ENCODE results near the gene CLEC3B. TPM values are rescaled to one million over a fixed set of nuclear protein-coding genes. Genes with fewer than 3 reads are reported as not detected.

The CLEC3B gene
- total and polyA plus RNA-seq, 10 of the 15 experiments (the other 5 are each of a cell fraction or from before 2014, with no cell fraction given): 0.23 TPM; not detected in 9

DNA sequence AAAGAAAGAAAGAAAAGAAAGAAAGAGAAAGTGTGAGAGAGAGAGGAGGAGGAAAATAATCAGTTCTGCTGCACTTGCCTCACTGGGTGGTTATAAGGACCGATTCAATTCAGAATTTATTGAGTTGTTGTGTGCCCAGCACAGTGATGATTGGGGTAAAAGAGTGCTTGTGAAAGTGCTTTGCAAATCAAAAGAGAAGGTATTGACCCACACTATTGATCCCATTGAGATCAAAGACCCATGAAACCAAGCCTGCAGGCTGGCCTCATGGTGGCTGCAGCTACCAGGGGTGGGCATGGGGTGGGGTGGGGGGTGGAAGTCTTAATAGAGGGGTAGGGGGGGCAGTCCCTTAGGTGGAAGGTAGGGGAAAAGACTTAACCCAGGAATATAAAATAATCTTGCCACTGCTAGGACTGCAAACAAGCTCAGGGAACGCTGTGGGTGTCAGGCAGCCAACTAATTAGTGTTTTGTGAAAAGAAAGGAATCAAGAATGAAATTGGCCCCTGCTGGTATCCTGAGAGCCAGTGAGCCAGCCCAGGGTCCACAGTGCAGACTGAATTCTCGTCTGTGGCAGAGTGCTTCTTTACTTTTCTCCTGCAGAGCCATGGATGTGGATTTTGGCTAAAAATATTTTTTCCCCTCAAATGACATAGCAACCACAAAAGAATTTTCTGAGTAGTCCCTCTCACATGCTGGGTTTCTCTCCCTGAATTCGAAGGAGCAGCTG lies 34.2 kb downstream of the CLEC3B start:
- ChIA-PET POLR2A (interaction anchor here (0.6 kb wide), 1 partner anchor 179 kb away, joined by 5 read pairs; no protein-coding TSS in a partner anchor), RAD21 (ENCODE audit: unreplicated experiment) (interaction anchor here (1.0 to 1.1 kb wide), 2 partner anchors 19 to 150 kb away, joined by 3 read pairs; no protein-coding TSS in a partner anchor), SMC1A (ENCODE audit: uncharacterized antibody, unreplicated experiment) (interaction anchor here (1.0 to 1.6 kb wide), 2 partner anchors 10 to 150 kb away, joined by 3 to 4 read pairs; no protein-coding TSS in a partner anchor), CTCF (no interaction called here)
- Histone ChIP-seq H4K20me1 (ENCODE audit: control insufficient read depth, insufficient read depth) (no peaks in the 10 kb centered on the region), H3K79me2 (ENCODE audit: control insufficient read depth, insufficient read depth, low read length) (no peaks in the 10 kb centered on the region), H2AFZ (ENCODE audit: control insufficient read depth, low read depth, low read length) (no peak overlapping the region), H3K27ac (ENCODE audit: control insufficient read depth, insufficient read depth) (no peak overlapping the region), H3K9me3 (replicated peaks; ENCODE audit: control insufficient read depth, insufficient read depth, low read length) (no peaks in the 10 kb centered on the region), H3K4me1 (ENCODE audit: control insufficient read depth, insufficient read depth, low read length) (no peaks in the 10 kb centered on the region), H3K9ac (ENCODE audit: control insufficient read depth, insufficient read depth, low read length) (no peak overlapping the region), H3K4me2 (ENCODE audit: control insufficient read depth, insufficient read depth) (no peak overlapping the region), H3K27me3 (replicated peaks in 1 of 2; ENCODE audit: control insufficient read depth in 2 of 2, insufficient read depth in 2 of 2, low read length in 1 of 2) (no peaks in the 10 kb centered on the region), H3K4me3 (no peak overlapping the region), H3K36me3 (ENCODE audit: control insufficient read depth in 2 of 2, insufficient read depth in 2 of 2, low read length in 1 of 2) (no peaks in the 10 kb centered on the region)
- DNase-seq (ENCODE audit: low read depth, low spot score) (no peak), ATAC-seq (no peak), FAIRE-seq (no peak)
- WGBS (ENCODE audit: insufficient coverage, insufficient replicate concordance, low lambda C conversion rate, missing lambda C conversion rate): 1% methylated on average over 4 of the region's 4 CpGs
- intact Hi-C loops (cut with micrococcal nuclease; ENCODE audit: unreplicated experiment): no loop called here
- BruUV-seq (replicated peaks): no TSS peak
- TF ChIP-seq, protein P1, sequence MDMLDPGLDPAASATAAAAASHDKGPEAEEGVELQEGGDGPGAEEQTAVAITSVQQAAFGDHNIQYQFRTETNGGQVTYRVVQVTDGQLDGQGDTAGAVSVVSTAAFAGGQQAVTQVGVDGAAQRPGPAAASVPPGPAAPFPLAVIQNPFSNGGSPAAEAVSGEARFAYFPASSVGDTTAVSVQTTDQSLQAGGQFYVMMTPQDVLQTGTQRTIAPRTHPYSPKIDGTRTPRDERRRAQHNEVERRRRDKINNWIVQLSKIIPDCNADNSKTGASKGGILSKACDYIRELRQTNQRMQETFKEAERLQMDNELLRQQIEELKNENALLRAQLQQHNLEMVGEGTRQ (IDR thresholded peaks at IDR 0.05; ENCODE audit: borderline replicate concordance, low read depth, low read length): no peak
- no peak for TF ChIP-seq GABPA (IDR thresholded peaks at IDR 0.05; ENCODE audit: low read depth)
- in situ Hi-C loops (cut with MboI): no loop called here

- H3K9me3 ChIP-seq (replicated peaks; ENCODE audit: control insufficient read depth, insufficient read depth, low read length): no peaks in the 10 kb centered on the region
- no peak overlapping the region for H3K27ac ChIP-seq (ENCODE audit: control insufficient read depth, insufficient read depth)
- H3K9ac ChIP-seq (ENCODE audit: control insufficient read depth, insufficient read depth, low read length): no peak overlapping the region
- ChIA-PET RAD21 (ENCODE audit: unreplicated experiment) (interaction anchor here (0.6 kb wide), 1 partner anchor 148 kb away, joined by 3 read pairs; no protein-coding TSS in a partner anchor), POLR2A (no interaction called here), CTCF (no interaction called here), SMC1A (ENCODE audit: uncharacterized antibody, unreplicated experiment) (interaction anchor here (0.7 to 1.5 kb wide), 4 partner anchors 9 to 164 kb away, joined by 3 read pairs; no protein-coding TSS in a partner anchor)
- FAIRE-seq: no peak
- H3K27me3 ChIP-seq (replicated peaks in 1 of 2; ENCODE audit: control insufficient read depth in 2 of 2, insufficient read depth in 2 of 2, low read length in 1 of 2): no peaks in the 10 kb centered on the region
- no peak overlapping the region for H3K4me3 ChIP-seq
- no peak overlapping the region for H3K4me2 ChIP-seq (ENCODE audit: control insufficient read depth, insufficient read depth)
- no peaks in the 10 kb centered on the region for H3K79me2 ChIP-seq (ENCODE audit: control insufficient read depth, insufficient read depth, low read length)
- no peak for DNase-seq (ENCODE audit: low read depth, low spot score)
- in situ Hi-C loops (cut with MboI) (no loop called here), intact Hi-C loops (cut with micrococcal nuclease; ENCODE audit: unreplicated experiment) (no loop called here)
- no peak overlapping the region for H2AFZ ChIP-seq (ENCODE audit: control insufficient read depth, low read depth, low read length)
- no peak for TF ChIP-seq CEBPZ (IDR thresholded peaks at IDR 0.05; ENCODE audit: low read depth, low read length)
- TF ChIP-seq BHLHE40 (IDR thresholded peaks at IDR 0.05; ENCODE audit: borderline replicate concordance in 1 of 2, low read depth in 2 of 2, low read length in 1 of 2): no peak
- no peak for ATAC-seq
- no peaks in the 10 kb centered on the region for H3K4me1 ChIP-seq (ENCODE audit: control insufficient read depth, insufficient read depth, low read length)
- H3K36me3 ChIP-seq (ENCODE audit: control insufficient read depth in 2 of 2, insufficient read depth in 2 of 2, low read length in 1 of 2): no peaks in the 10 kb centered on the region
- no TSS peak for BruUV-seq (replicated peaks)
- no peaks in the 10 kb centered on the region for H4K20me1 ChIP-seq (ENCODE audit: control insufficient read depth, insufficient read depth)
- WGBS (ENCODE audit: insufficient coverage, insufficient replicate concordance, low lambda C conversion rate, missing lambda C conversion rate): 100% methylated on average over 1 of the region's 1 CpG
These were observed 36.6 kb downstream of the CLEC3B start for GRCh38 chr3:45062697-45063070.
